NCI-H526 (cell line): ENCODE results near the gene ST3GAL2.

Experiments
- DNase-seq, 2 experiments: peaks; one replicate each; lab custom pipeline; 2025; lab: John Stamatoyannopoulos, UW

ST3GAL2 gene

GRCh38 chr16:70438969-70439862 is at the start of gene ST3GAL2:
TSS of gene ST3GAL2 (minus strand) at chr16:70439100. CDS start at chr16:70398530, 40,570 bp downstream.
- DNase-seq, result peak; percentile 46 to 91

GRCh38 chr16:70484867-70485266 is 46.0 kb upstream of the ST3GAL2 start:
- DNase-seq, result no peak

GRCh38 chr16:70483426-70483825 is 44.5 kb upstream of the ST3GAL2 start:
- DNase-seq, result no peak

- DNase-seq, result no peak
These were observed 43.7 kb upstream of the ST3GAL2 start for GRCh38 chr16:70482624-70483023.

GRCh38 chr16:70481929-70482536 is 43.1 kb upstream of the ST3GAL2 start:
- DNase-seq, result no peak

GRCh38 chr16:70480127-70481105 is 41.5 kb upstream of the ST3GAL2 start:
- no peak for DNase-seq

- no peak for DNase-seq
These were observed 40.0 kb upstream of the ST3GAL2 start for GRCh38 chr16:70478912-70479341.

- no peak for DNase-seq
These were observed 39.3 kb upstream of the ST3GAL2 start for GRCh38 chr16:70478169-70478568.

GRCh38 chr16:70476272-70477020 is 37.5 kb upstream of the ST3GAL2 start:
- DNase-seq, result no peak

- DNase-seq, result no peak
These were observed 36.4 kb upstream of the ST3GAL2 start for GRCh38 chr16:70475054-70475871.

GRCh38 chr16:70474320-70475053 is 35.6 kb upstream of the ST3GAL2 start:
- no peak for DNase-seq

- no peak for DNase-seq
These were observed 34.8 kb upstream of the ST3GAL2 start for GRCh38 chr16:70473446-70474319.

- DNase-seq, result no peak
These were observed 34.0 kb upstream of the ST3GAL2 start for GRCh38 chr16:70472786-70473433.

- DNase-seq, result no peak
These were observed 32.0 kb upstream of the ST3GAL2 start for GRCh38 chr16:70470927-70471341.

GRCh38 chr16:70470141-70470926 is 31.4 kb upstream of the ST3GAL2 start:
- DNase-seq, result no peak

GRCh38 chr16:70468776-70469525 is 30.1 kb upstream of the ST3GAL2 start:
- no peak for DNase-seq

GRCh38 chr16:70467608-70468007 is 28.7 kb upstream of the ST3GAL2 start:
- DNase-seq, result no peak
